ENCODE measurements around the gene EXOC4. TPM values are rescaled to one million over a fixed set of nuclear protein-coding genes. Genes with fewer than 3 reads are reported as not detected.

EXOC4 gene
- total and polyA plus RNA-seq, 2 of the 13 experiments (the other 11 are each of a cell fraction or from before 2014, with no cell fraction given) = 22.5 to 39.0 TPM

GRCh38 chr7:133331861-133332260 lies 79.0 kb downstream of the EXOC4 start:
- no peak overlapping the region for H3K9ac ChIP-seq (ENCODE audit: insufficient read depth, low read depth, low read length)
- FAIRE-seq (no peak), DNase-seq (ENCODE audit: low spot score) (no peak), ATAC-seq (no peak)
- intact Hi-C loops (cut with micrococcal nuclease; ENCODE audit: unreplicated experiment) (no loop called here), in situ Hi-C loops (cut with HindIII; ENCODE audit: extremely low pct_ligation_motif_present, low pct_unique_long_range_greater_than_20kb) (no loop called here)
- peaks cover 18% of the 10 kb centered on the region for H3K4me1 ChIP-seq (ENCODE audit: insufficient read depth, low read length)
- CTCF ChIA-PET (ENCODE audit: low intra/inter-chr PET ratio, low total read pairs) = no interaction called here
- WGBS (ENCODE audit: low lambda C conversion rate) = 94% methylated on average over 1 of the region's 1 CpG
- H2AFZ ChIP-seq (ENCODE audit: low read length) = no peak overlapping the region
- no peaks in the 10 kb centered on the region for H3K9me3 ChIP-seq (ENCODE audit: low read length)
- TF ChIP-seq ZSCAN30 (CRISPR knock-in tag; IDR thresholded peaks at IDR 0.05) (no peak), ZNF652 (CRISPR knock-in tag; IDR thresholded peaks at IDR 0.05; ENCODE audit: borderline replicate concordance, low read depth) (no peak), ATF3 (CRISPR knock-in tag; IDR thresholded peaks at IDR 0.05) (no peak), GABPA (IDR thresholded peaks at IDR 0.05; ENCODE audit: low read depth, low read length) (no peak), GABPA (CRISPR knock-in tag; IDR thresholded peaks at IDR 0.05; ENCODE audit: low read depth) (no peak), TBL1XR1 (IDR thresholded peaks at IDR 0.05; ENCODE audit: borderline replicate concordance, low read length, partially characterized antibody) (no peak), ZNF598 (CRISPR knock-in tag; IDR thresholded peaks at IDR 0.05; ENCODE audit: borderline replicate concordance) (no peak), ZNF800 (CRISPR knock-in tag; IDR thresholded peaks at IDR 0.05) (no peak), ZNF331 (CRISPR knock-in tag; IDR thresholded peaks at IDR 0.05) (no peak), BHLHE40 (IDR thresholded peaks at IDR 0.05; ENCODE audit: low read length) (no peak), ZNF207 (IDR thresholded peaks at IDR 0.05; ENCODE audit: borderline replicate concordance) (no peak), HDAC2 (CRISPR knock-in tag; IDR thresholded peaks at IDR 0.05) (no peak)
- H3K27ac ChIP-seq (ENCODE audit: extremely low read length, insufficient read depth, low read length) = no peak overlapping the region
- no peaks in the 10 kb centered on the region for H4K20me1 ChIP-seq (ENCODE audit: insufficient read depth, low read length)
- peaks cover 0 to 2% of the 10 kb centered on the region in 2 experiments; a peak in 1 of 5 replicates for H3K36me3 ChIP-seq (replicated peaks in 1 of 2; ENCODE audit: control insufficient read depth in 1 of 2, insufficient read depth in 2 of 2, low read length in 2 of 2)
- H3K4me2 ChIP-seq (ENCODE audit: low read depth, low read length) = no peak overlapping the region
- BruUV-seq (replicated peaks) = no TSS peak
- H3K4me3 ChIP-seq (replicated peaks in 1 of 3; ENCODE audit: insufficient read depth in 1 of 3, low read depth in 2 of 3, low read length in 3 of 3) = no peak overlapping the region
- no peaks in the 10 kb centered on the region for H3K79me2 ChIP-seq (ENCODE audit: insufficient read depth, low read length)
- no peaks in the 10 kb centered on the region for H3K27me3 ChIP-seq (ENCODE audit: control insufficient read depth in 1 of 2, insufficient read depth in 2 of 2, low read length in 2 of 2)
- POLR2A ChIA-PET = no interaction called here

Measured in HepG2 (cell line).